ENCODE measurements around the gene PRR15L.
"Not testable (repeated sequence)": the region's sequence is repeated elsewhere in the genome, so short reads cannot be mapped to it uniquely, and the experiment has no call there.

PRR15L gene

DNA sequence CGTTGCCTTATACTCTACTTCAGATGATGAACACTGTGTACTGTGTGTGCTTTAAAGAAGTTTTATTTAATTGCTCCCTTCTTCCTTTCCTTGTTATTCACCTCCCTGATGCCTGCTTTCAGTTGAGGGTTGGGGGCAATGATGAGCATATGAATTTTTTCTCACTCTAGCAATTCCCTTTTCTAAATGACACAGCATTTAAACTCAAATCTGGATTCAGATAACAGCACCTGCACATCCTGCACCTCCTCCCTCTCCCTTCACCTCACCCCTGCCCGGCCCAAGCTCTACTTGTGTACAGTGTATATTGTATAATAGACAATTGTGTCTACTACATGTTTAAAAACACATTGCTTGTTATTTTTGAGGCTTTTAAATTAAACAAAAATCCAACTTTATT lies 29.3 kb downstream of the PRR15L start:
- TF ChIP-seq, protein P1, sequence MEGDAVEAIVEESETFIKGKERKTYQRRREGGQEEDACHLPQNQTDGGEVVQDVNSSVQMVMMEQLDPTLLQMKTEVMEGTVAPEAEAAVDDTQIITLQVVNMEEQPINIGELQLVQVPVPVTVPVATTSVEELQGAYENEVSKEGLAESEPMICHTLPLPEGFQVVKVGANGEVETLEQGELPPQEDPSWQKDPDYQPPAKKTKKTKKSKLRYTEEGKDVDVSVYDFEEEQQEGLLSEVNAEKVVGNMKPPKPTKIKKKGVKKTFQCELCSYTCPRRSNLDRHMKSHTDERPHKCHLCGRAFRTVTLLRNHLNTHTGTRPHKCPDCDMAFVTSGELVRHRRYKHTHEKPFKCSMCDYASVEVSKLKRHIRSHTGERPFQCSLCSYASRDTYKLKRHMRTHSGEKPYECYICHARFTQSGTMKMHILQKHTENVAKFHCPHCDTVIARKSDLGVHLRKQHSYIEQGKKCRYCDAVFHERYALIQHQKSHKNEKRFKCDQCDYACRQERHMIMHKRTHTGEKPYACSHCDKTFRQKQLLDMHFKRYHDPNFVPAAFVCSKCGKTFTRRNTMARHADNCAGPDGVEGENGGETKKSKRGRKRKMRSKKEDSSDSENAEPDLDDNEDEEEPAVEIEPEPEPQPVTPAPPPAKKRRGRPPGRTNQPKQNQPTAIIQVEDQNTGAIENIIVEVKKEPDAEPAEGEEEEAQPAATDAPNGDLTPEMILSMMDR (IDR thresholded peaks at IDR 0.05; ENCODE audit: low read depth, low read length, missing control alignments): no peak
- no peak for DNase-seq (ENCODE audit: extremely low read depth, low read depth)
- no peak overlapping the region for H3K4me3 ChIP-seq (replicated peaks; ENCODE audit: low read depth, low read length)

DNA sequence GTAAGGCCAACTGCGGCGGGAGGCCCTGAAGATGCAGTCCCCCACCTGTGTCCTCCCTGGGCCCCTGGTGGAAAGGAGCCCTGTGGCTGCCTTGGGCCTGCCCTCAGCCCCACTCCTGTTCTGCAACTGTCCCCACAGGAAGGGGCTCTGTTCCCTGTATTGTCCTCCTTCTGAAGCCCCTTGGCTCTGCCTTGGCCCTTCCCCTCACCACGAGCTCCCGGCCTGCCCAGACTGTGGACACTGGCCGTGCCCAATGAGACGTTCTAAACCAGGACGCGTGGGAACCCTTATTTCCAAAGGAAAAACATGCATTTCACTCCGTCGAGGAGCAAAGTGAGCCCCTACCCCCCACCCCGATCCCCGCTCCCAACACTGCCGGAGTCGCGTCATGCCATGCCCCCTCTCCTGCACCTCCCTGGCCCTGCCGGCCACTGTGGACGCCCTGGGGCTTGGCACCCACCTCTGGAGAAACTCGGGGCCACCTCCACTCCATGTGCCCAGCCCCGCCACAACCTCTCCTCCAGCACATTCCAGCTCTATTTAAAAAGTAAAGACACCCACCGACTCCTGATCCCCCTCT lies 29.8 kb downstream of the PRR15L start:
- TF ChIP-seq, protein P1 (IDR thresholded peaks at IDR 0.05; ENCODE audit: low read depth, low read length, missing control alignments): no peak
- H3K4me3 ChIP-seq (replicated peaks; ENCODE audit: low read depth, low read length): no peak overlapping the region
- DNase-seq (ENCODE audit: extremely low read depth, low read depth): no peak

DNA sequence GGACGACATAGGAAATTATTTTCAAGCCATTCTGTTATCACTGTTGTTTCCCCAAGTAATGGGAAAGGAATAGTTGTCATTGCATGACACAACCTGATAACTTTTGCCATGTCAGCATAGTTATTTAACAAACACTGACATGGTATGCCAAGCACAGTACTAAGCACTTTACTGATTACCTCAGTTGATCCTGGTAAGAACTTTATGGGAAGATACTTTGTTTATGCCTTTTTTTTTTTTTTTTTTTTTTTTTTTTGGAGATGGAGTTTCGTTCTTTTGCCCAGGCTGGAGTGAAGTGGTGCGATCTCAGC lies 32.0 kb downstream of the PRR15L start:
- H3K4me3 ChIP-seq (replicated peaks; ENCODE audit: low read depth, low read length): no peak overlapping the region
- DNase-seq (ENCODE audit: extremely low read depth, low read depth): no peak
- TF ChIP-seq, protein P1 (IDR thresholded peaks at IDR 0.05; ENCODE audit: low read depth, low read length, missing control alignments): no peak

DNA sequence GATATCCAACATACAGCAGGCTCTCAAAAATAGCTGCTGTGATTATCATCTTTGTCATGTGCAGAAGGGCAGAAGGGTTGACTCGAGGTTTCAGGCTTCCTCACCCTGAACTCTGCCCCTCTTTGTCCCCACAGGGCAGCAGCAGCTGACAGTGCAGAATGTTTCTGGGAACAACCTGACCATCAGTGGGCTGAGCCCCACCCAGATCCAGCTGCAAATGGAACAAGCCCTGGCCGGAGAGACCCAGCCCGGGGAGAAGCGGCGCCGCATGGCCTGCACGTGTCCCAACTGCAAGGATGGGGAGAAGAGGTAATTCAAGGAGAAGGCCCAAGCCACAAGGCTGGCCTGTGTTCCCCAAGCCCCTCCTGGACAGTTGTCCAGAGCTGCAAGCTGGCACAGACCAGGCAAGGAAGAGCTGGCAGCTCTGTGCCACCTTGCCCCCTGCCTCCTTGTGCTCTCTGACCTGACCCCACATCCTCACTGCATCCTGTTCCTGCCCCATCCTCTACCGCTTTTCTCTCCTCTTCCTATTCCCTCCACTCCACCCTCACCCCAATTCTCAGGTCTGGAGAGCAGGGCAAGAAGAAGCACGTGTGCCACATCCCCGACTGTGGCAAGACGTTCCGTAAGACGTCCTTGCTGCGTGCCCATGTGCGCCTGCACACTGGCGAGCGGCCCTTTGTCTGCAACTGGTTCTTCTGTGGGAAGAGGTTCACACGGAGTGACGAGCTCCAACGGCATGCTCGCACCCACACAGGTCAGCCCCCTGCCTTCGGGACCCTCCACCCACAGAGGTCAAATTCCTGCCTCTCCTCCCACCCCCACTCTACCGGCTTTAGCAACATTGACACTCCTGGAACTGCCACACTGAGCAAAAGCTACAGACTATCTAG lies 32.7 kb downstream of the PRR15L start:
- TF ChIP-seq, protein P1 (IDR thresholded peaks at IDR 0.05; ENCODE audit: low read depth, low read length, missing control alignments): no peak
- no peak for DNase-seq (ENCODE audit: extremely low read depth, low read depth)

DNA sequence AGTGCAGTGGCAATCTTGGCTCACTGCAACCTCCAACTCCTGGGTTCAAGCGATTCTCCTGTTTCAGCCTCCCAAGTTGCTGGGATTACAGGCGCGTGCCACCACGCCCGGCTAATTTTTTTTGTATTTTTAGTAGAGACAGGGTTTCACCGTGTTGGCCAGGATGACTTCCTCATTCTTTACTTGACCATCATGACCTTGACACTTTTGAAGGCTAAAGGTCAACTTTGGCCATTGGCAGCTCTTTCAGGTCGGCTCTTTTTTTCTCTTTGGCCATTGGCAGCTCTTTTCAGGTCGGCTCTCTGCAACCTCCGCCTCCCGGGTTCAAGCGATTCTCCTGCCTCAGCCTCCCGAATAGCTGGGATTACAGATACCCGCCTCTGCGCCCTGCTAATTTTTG lies 37.8 kb downstream of the PRR15L start:
- not testable (repeated sequence) for H3K4me3 ChIP-seq (replicated peaks; ENCODE audit: low read depth, low read length)

More for the DNA sequence above, 32.7 kb downstream of the PRR15L start:
- no peak overlapping the region for H3K4me3 ChIP-seq (replicated peaks; ENCODE audit: low read depth, low read length)

DNA sequence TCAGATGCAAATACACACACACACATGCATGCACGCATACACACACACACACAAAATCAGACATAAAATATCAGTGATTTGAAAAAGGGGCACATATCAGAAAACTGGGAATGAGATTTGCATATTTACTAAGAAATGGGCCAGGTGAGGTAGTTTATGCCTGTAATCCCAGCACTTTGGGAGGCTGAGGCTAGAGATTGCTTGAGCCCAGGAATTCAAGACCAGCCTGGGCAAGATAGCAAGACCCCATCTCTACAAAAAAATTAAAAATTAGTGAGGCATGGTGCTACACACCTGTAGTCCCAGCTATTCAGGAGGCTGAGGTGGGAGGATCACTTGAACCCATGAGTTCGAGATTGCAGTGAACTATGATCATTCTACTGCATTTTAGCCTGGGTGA lies 38.7 kb downstream of the PRR15L start:
- H3K4me3 ChIP-seq (replicated peaks; ENCODE audit: low read depth, low read length): no peak overlapping the region
- DNase-seq (ENCODE audit: extremely low read depth, low read depth): no peak
- TF ChIP-seq, protein P1 (IDR thresholded peaks at IDR 0.05; ENCODE audit: low read depth, low read length, missing control alignments): no peak

More for the DNA sequence above, 37.8 kb downstream of the PRR15L start:
- not testable (repeated sequence) for DNase-seq (ENCODE audit: extremely low read depth, low read depth)

DNA sequence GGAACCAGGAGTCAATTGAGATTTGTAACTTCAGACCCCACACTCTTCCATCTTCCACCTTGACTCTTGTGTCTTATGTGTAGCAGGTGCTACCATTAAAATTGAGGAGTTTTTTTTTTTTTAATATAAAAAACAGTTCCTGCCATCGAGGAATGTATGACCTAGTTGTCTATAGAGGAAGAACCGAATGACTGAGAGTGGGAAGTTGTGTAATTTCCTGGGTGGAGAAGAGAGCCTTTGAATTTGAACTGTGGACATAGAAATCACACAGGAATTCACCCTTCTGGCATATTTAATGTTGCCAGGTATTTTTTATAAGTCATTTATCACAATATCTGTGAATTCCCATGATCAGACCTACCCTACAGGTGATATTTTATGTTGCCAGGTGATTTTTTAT lies 39.7 kb downstream of the PRR15L start:
- TF ChIP-seq, protein P1 (IDR thresholded peaks at IDR 0.05; ENCODE audit: low read depth, low read length, missing control alignments): no peak
- no peak overlapping the region for H3K4me3 ChIP-seq (replicated peaks; ENCODE audit: low read depth, low read length)
- DNase-seq (ENCODE audit: extremely low read depth, low read depth): no peak
